GM18505 (cell line): Measurements from ENCODE around the gene ZFHX2.

Source experiments
- ATAC-seq: cut with Tn5 transposase; IDR thresholded peaks from one replicate; pipeline ENCODE4 v1.9.1; 2021; ENCODE audit not compliant: unreplicated experiment
- POLR2A ChIP-seq: IDR thresholded peaks from 4 replicates; pipeline ENCODE4 v1.6.1; 2011; ENCODE audit warnings: borderline replicate concordance; ENCODE audit not compliant: insufficient read depth, insufficient read length; ENCODE audit errors: extremely low read depth

ZFHX2 gene

GRCh38 chr14:23567186-23568020 lies 15.8 kb upstream of the ZFHX2 start, which contains the start of gene AP1G2:
AP1G2 (minus strand) TSS chr14:23567791; CDS start chr14:23567314, 477 bp downstream.
- peak; percentile 97 for TF ChIP-seq POLR2A
- peak; percentile 75 for ATAC-seq

DNA sequence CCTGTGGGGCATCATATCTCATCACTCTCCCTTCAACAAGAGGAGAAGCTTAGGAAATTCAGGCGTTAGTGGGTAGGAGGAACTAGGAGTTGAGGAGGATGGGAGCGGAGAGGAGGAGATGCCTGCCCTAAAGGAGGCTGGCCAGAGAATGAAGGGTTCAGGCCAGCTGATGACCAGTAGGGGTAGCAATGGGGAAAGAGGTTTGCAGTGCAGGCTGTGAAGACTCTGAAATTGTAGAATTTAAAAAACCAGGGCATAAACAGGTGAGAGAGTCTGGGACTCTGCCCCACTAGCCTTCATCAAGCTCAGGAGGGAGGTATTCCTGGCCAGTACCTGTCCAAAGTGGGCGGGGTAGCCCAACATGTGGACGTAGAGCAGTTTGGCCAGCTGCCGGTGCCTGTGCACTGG lies 15.2 kb upstream of the ZFHX2 start:
- TF ChIP-seq POLR2A, result no peak
- ATAC-seq, result peak; percentile 11

DNA sequence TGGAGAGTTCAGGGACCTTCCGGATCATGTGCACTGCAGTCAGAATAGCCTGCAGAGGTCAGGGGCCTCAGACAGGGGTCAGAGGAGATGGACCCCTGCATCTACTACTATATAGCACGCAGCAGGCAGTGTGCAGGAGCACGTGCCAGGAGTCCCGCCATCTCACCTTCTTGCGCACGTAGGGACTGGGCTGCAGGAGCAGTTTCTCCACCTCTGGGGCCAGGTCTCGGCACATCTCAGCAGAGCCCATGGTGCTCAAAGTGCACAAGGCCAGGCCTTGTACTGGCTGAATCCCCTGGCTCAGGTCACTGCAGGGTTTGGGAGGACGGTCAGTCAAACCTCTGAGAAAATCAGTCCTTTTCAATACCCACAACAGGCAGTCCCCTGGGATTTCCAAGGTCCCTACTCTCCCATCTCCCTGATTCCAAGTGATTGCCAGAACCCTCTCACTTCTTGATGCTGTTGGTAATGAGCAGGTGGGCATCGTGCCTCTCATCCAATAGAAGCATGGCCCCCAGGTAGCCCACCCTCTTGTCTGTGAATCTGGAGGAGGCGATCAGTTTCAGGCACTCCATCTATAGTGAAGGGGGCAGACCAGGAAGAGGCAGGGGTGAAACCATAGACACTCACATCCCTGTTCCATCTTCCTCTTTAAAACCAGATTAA lies 14.7 kb upstream of the ZFHX2 start:
- ATAC-seq, result no peak
- no peak for TF ChIP-seq POLR2A

- TF ChIP-seq POLR2A, result no peak
- no peak for ATAC-seq
These were observed 14.1 kb upstream of the ZFHX2 start for GRCh38 chr14:23565626-23566025.

DNA sequence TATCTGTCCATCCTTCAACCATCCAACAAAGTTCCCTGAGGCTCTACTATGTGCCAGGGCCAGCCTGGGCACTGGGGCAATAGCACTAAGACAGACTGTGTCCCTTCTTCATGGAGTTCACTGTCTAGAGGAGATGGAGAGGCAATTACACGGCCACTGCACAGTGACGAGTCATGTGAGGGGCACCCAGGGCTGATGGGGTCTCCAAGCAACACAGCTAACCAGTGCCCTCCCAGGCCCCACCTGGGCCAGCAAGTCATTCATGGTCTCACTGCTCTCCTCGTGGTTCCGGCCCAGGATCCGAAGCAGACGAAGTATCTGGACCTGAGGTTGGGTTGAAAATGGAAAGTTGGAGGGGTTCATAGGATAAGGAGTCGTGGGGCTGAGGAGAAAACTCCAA lies 13.3 kb upstream of the ZFHX2 start:
- no peak for TF ChIP-seq POLR2A
- no peak for ATAC-seq

DNA sequence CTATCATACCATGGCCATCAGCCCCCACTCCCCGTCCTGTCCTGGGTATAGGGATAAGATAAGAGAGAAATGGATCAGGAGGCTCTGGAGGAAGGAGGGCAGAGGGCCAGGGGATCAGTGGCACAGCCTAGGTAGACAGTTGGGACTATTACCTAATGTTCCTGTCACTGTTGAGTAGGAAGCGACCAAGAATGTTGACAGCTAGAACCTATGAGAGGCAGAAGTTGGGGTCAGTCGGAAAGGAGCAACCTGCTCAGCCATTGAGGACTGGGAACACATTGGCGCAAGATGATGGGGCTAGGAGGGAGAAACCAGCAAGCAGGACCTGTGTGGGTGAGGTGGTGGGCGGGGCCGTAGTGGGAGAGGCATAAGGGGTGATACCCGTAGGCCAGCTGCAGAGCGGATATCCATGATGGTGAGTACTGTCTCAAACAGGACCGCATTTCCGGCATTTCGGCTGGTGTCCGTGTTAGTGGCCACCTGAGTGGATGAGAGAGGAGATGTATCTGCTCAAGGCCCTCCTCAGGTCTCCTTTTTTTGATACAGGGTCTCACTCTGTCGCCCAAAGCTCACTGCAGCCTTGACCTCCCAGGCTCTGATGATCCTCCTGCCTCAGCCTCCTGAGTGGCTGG lies 12.7 kb upstream of the ZFHX2 start:
- peak; percentile 50 for TF ChIP-seq POLR2A
- no peak for ATAC-seq

DNA sequence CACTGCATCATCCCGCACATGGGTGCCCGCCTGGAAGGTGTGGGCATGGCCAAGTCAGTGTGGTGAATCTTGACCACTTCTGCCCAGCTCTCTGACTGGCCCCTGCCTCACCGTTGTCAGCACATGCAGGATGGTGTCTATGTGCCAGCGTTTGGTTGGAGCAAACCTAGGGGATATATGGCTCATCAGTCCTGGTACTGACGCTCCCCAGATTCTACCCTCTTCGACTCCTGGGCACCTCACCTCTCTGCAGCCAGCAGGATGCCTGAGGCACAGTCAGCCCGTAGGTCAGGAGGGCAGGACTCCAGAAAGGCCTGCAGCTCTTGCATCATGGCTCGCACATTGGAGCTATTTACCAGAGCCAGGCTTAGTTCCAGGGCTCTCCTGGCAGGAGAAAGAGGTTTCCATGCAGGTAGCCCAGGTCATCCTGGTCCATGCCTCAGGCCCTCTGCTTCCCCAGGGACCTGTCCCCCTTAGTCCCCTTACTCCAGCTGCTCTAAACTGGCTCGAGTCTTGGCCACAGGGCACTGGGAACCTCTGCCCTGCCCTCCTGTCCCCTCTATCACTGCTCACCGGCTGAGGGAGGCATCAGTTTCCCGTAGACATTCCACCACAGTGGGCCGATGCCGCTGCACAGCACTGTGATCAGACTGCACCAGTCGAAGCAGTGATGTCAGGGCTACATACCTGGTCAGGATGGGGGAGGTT lies 12.1 kb upstream of the ZFHX2 start:
- TF ChIP-seq POLR2A, result peak; percentile 31
- ATAC-seq, result no peak

GRCh38 chr14:23562822-23563472 lies 11.4 kb upstream of the ZFHX2 start:
- ATAC-seq, result no peak
- TF ChIP-seq POLR2A, result no peak

DNA sequence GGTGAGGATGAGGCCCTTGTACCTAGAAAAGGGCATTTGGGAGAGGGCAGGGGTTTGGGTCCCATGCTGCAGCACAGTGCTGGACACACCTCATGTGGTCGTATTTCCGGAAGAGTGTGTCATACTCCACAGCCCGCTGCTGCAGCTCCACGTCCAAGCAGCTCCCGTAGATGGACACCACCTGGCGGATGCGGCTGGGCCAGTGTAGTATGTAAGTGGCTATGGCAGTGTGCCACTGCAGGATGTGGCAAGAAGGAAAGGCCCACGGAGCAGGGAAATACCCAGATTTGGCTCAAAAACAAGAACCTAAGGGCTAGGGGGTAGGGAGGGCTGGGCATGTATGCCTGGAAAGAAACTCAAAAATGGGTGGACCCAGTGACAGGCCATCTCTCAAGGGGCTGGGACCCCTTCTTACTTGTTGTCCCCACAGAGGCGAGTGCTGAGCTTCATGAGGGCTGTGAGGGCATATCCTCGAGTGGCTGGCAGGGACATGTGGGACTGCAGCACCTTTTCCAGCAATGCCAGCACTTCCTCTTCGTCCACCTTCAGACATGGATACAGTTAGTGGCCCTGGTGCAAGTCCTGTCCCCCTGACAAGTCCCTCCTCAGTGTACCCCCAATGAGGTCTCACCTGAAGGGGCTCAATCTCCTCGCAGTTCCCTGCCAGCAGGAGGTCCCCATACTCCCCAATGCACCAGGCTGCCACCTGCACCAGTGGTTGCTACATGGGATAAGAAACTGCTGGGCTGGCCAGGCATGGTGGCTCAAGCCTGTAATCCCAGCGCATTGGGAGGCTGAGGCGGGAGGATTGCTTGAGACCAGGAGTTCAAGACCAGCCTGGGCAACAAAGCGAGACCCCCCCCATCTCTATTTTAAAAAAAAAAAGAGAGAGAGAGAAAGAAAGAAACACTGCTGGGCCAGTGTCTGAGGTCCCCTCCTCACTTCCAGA lies 10.6 kb upstream of the ZFHX2 start:
- ATAC-seq, result no peak
- peak; percentile 29 for TF ChIP-seq POLR2A

DNA sequence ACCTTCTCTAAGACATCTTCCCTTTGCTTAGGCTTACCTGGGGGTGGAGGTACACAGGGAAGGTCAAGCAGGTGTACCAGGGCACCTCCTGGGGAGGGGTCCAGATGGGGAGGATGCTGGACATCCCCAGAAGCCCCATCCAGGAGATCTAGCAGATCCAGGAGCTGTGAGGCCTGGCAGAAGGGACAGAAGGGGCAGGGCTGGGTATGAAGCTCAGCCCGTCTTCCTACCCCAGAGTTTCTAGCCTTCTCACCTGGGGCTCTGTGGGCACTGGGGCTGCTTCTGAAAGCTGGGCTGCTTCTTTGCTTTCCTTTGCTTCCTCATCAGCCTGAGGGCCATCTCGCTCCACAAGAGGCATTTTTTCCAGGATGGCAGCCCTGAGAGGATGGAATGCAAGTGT lies 9.7 kb upstream of the ZFHX2 start:
- ATAC-seq, result no peak
- TF ChIP-seq POLR2A, result no peak

- ATAC-seq, result no peak
- TF ChIP-seq POLR2A, result no peak
These were observed 8.5 kb upstream of the ZFHX2 start for GRCh38 chr14:23559926-23560520.
